Stimulated activated effector memory CD8-positive, alpha-beta T cell treated with anti-CD3 and anti-CD28 coated beads, Interleukin-12 subunit alpha, Interleukin-12 subunit beta, amount 100 ng/mL, for 72 hours (primary cell): ENCODE results near the gene RAP1GAP2.

Experiments used
- ATAC-seq: fragments of 150-1000 bp; cut with Tn5 transposase; 2 replicates; pipeline ENCODE4 v1.10.0; 2021
- DNase-seq, 2 donors: peaks; one replicate each; pipeline ENCODE4 v3.0.0; 2021 to 2022; ENCODE audit warnings: low spot score in 2 of 2
- H3K27ac Mint-ChIP-seq: one replicate; pipeline ENCODE4 v1.8.0; 2022; ENCODE audit warnings: mild to moderate bottlenecking, mixed read lengths
- H3K36me3 Mint-ChIP-seq: one replicate; pipeline ENCODE4 v1.8.0; 2022; ENCODE audit warnings: mild to moderate bottlenecking, mixed read lengths
- H3K4me1 Mint-ChIP-seq: one replicate; pipeline ENCODE4 v1.8.0; 2022; ENCODE audit warnings: mixed read lengths
- H3K4me3 Mint-ChIP-seq: one replicate; pipeline ENCODE4 v1.8.0; 2022; ENCODE audit warnings: mild to moderate bottlenecking, mixed read lengths
- H3K9me3 Mint-ChIP-seq: one replicate; pipeline ENCODE4 v1.8.0; 2022; ENCODE audit warnings: mixed read lengths

Gene RAP1GAP2

DNA sequence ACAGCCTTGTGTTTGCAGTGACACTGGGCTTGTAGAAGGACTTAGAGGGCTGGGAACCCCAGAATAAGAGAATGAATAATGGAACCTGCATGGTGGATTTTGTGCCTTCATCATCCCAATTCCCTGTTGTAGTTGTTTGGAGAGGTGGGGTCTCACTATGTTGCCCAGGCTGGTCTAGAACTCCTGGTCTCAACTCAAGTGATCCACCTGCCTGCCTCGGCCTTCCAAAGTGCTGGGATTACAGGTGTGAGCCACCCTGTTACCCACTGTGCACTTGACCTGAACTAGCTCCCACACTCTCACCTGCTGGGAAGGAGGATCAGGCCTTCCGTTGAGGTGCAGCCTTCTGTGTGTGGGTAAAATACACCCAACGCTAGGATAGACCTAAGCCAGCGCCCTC lies 55.4 kb downstream of the RAP1GAP2 start:
- no peak overlapping the region for H3K4me3 Mint-ChIP-seq
- DNase-seq (no peak), ATAC-seq (no peak)
- H3K27ac Mint-ChIP-seq: no peak overlapping the region
- peaks cover 28% of the 10 kb centered on the region for H3K4me1 Mint-ChIP-seq
- no peaks in the 10 kb centered on the region for H3K9me3 Mint-ChIP-seq
- H3K36me3 Mint-ChIP-seq: no peaks in the 10 kb centered on the region

- Mint-ChIP-seq H3K4me3 (peak overlapping the region; percentile 76), H3K36me3 (no peaks in the 10 kb centered on the region), H3K27ac (no peak overlapping the region), H3K4me1 (peaks cover 34% of the 10 kb centered on the region), H3K9me3 (no peaks in the 10 kb centered on the region)
- no peak for ATAC-seq
- DNase-seq: no peak
Measured at GRCh38 chr17:2852221-2852620, 56.0 kb downstream of the RAP1GAP2 start.

DNA sequence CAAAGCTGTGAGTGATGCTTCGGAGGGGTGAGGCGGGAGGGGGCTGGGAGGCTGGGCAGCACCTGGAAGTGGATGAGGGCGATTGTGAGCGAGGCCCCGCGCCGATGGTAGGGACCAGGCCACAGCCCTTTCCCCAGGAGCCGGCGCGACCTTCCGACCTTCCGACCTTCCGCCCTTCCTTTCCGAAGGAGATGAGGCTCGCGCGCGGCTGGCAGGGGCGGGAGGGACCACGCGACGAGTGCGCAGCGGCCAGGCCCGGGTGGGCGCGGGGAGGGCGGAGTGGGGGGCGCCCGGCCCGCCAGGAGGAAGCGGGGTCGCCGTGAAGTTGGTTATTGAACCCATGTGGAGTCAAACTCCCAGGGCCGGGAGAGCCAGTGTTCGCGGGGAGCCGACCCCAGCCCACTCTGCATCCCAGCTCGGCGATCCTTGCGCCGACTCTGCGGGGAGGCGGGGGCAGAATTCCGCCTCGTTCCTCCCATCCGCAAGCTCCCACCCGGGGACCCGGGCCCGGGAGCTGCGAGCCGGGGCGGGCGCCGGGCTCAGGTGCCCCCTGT lies 56.6 kb downstream of the RAP1GAP2 start:
- Mint-ChIP-seq H3K4me1 (peaks cover 40% of the 10 kb centered on the region), H3K27ac (no peak overlapping the region), H3K9me3 (no peaks in the 10 kb centered on the region), H3K4me3 (peak overlapping the region; percentile 76), H3K36me3 (no peaks in the 10 kb centered on the region)
- ATAC-seq (no peak), DNase-seq (no peak)

DNA sequence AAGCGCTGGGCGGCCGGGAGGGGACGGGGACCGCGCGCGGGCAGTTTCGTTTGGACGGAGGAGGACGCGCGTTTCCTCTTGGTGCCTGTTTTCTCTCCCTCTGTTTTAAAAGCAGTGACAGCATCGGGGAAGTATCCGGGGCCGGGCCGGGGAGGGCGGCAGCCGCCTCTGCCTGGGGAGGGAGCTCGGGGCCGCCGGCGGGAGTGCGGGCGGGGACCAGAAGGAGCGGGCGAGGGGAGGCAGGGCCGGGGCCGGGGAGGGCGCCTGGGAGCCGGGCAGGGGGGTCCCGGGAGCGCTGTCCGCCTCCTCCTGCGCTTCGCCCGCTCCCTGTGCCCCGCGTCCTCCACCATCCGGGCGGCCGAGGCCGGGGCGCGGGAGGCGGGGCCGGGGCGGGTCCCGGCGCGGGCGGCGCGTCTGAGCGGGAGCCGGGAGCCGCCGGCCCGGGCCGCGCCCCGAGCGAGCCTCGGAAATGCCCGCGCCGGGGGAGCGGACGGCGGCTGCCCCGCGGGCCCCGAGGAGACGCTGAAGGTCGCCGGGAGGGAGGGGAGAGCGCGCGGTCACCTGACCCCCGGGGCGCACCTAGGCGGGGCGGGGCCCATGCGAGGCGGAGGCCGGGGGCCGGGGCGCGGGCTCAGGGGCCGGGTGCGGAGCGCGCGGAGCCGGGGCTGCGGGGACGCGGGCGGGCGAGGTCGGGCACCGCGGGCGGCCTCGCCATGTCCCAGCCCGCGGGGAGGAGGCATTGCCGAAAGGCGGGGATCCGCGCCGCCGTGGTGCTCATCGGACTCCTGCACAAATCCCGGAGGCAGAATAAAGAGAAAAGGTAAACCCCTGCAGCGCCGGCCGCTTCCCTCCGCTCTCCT lies 57.3 kb downstream of the RAP1GAP2 start:
- H3K36me3 Mint-ChIP-seq: no peaks in the 10 kb centered on the region
- DNase-seq (peak; percentile 26 to 67), ATAC-seq (peak; percentile 65)
- peaks cover 42% of the 10 kb centered on the region for H3K4me1 Mint-ChIP-seq
- no peak overlapping the region for H3K27ac Mint-ChIP-seq
- H3K4me3 Mint-ChIP-seq: peak overlapping the region; percentile 76
- no peaks in the 10 kb centered on the region for H3K9me3 Mint-ChIP-seq

DNA sequence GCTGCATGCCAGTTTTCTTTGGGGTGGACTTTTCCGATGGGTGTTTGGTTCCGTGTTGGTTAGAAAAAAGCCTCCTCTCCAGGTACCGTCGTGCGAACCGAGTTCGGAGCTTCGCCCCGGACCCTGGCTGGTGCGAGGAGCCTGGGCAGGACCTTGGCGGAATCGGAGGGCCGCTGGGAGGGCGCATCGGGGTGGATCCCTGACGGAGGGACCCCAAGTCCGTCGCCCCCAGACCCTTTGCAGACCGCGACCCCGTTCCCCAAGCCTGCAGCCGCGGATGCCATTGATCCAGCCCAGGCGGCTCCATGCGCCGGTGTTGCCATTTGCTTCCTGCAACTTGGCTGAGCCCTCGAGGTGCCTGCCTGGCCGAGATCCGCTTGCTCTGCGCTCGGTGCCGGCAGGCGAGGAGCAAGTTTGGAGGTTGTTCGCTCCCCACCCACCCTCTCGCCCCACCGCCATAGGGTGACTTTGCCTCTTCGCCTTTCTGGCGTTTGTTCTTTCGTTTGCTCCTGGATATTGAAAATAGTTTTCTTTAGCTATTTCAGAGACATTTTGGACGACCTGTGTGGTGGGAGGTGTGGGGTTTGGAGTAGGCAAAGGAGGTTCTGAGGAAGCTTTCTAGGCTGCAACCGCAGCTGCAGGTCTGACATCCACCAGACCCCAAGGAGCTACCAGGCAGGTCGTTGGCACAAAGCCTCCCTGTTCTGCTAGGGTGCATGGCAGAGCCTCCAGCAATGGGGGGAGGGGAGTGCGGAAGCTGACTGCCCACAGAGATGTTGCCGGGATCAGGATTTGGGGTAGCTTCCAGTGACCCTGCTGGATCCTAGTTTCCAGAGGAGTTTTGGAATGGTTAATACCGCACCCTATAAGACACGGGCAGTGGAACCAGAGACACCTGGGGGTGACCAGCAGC lies 58.2 kb downstream of the RAP1GAP2 start:
- Mint-ChIP-seq H3K36me3 (no peaks in the 10 kb centered on the region), H3K4me1 (peaks cover 36% of the 10 kb centered on the region), H3K9me3 (no peaks in the 10 kb centered on the region), H3K4me3 (peak overlapping the region; percentile 76), H3K27ac (no peak overlapping the region)
- ATAC-seq (peak; percentile 27), DNase-seq (no peak)

GRCh38 chr17:2855063-2855600 lies 58.9 kb downstream of the RAP1GAP2 start:
- ATAC-seq (no peak), DNase-seq (no peak)
- Mint-ChIP-seq H3K9me3 (no peaks in the 10 kb centered on the region), H3K4me3 (peak overlapping the region; percentile 76), H3K27ac (no peak overlapping the region), H3K36me3 (no peaks in the 10 kb centered on the region), H3K4me1 (peaks cover 43% of the 10 kb centered on the region)

GRCh38 chr17:2856727-2857126 lies 60.5 kb downstream of the RAP1GAP2 start:
- no peak for DNase-seq
- Mint-ChIP-seq H3K27ac (peak overlapping the region; percentile 58), H3K36me3 (no peaks in the 10 kb centered on the region), H3K4me1 (peaks cover 51% of the 10 kb centered on the region), H3K9me3 (no peaks in the 10 kb centered on the region), H3K4me3 (no peak overlapping the region)
- no peak for ATAC-seq

DNA sequence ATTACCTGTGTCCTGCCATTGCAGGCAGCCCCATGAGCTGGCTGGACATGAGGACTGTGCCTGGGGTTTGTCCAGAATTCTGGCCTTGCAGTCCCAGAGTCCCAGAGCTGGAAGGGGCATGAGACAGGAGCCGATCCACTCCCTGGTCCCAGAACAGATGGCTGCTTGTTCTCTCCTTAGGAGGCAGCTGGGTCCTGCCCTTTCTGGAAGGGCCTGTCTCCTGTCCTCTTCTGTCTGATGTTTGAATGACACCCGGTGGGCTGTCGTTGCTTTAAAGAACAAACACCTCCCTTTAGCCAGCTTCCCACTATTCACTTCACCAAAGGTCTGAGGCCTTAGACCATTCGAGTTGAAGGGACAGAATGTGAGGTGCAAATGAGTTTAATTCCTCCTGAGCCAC lies 63.8 kb downstream of the RAP1GAP2 start:
- H3K36me3 Mint-ChIP-seq: no peaks in the 10 kb centered on the region
- peaks cover 43% of the 10 kb centered on the region for H3K4me1 Mint-ChIP-seq

DNA sequence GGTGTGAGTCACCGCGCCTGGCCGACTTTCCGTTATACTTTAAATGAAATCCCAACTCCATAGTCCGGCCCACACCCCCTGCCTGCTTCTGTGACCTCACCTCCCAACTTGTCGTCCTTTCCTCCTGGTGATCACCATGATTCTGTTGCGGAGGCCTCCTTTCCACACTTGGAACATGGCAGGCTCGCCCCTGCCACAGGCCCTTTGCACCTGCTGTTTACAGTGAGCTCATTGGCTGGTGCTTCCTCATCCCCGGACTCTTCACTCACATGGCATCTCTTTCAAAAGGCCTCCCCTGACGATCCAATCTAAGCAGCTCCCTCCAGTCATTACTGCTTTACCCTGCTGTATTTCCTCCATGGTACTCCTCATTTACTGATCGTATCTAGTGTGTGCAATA lies 64.6 kb downstream of the RAP1GAP2 start:
- H3K27ac Mint-ChIP-seq: peak overlapping the region; percentile 57
- H3K36me3 Mint-ChIP-seq: no peaks in the 10 kb centered on the region
- ATAC-seq: no peak
- peaks cover 38% of the 10 kb centered on the region for H3K4me1 Mint-ChIP-seq
- no peak overlapping the region for H3K4me3 Mint-ChIP-seq
- no peak for DNase-seq
- H3K9me3 Mint-ChIP-seq: no peaks in the 10 kb centered on the region

More for the DNA sequence above, 63.8 kb downstream of the RAP1GAP2 start:
- Mint-ChIP-seq H3K9me3 (no peaks in the 10 kb centered on the region), H3K4me3 (no peak overlapping the region), H3K27ac (peak overlapping the region; percentile 68)
- DNase-seq: no peak
- no peak for ATAC-seq

GRCh38 chr17:2862197-2862596 lies 66.0 kb downstream of the RAP1GAP2 start:
- no peak overlapping the region for H3K27ac Mint-ChIP-seq
- peaks cover 25% of the 10 kb centered on the region for H3K4me1 Mint-ChIP-seq
- no peaks in the 10 kb centered on the region for H3K36me3 Mint-ChIP-seq

DNA sequence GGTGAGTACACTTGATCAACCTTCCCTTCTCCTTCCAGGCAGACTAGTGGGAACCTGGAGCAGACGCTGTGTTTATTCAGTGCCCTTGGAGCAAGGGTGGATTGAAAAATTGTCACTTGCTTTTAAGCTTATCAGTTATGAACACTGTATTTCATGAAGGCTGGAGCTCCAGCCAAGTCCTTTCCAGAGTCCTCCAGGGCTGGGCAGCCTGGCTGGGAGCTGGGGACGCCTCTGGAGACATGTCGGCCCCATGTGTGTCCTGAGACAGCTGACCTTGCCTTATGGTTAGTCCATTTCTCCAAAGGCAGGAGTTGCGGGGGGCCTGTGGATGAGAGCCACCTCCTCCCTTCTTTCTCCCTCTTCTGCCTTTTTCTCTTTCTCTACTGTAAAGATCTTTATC lies 67.0 kb downstream of the RAP1GAP2 start:
- Mint-ChIP-seq H3K9me3 (no peaks in the 10 kb centered on the region), H3K36me3 (no peaks in the 10 kb centered on the region), H3K4me1 (peaks cover 20% of the 10 kb centered on the region), H3K4me3 (no peak overlapping the region), H3K27ac (peak overlapping the region; percentile 12)
- ATAC-seq (no peak), DNase-seq (no peak)

More at GRCh38 chr17:2862197-2862596, 66.0 kb downstream of the RAP1GAP2 start:
- Mint-ChIP-seq H3K4me3 (no peak overlapping the region), H3K9me3 (no peaks in the 10 kb centered on the region)
- ATAC-seq (no peak), DNase-seq (no peak)

- H3K4me3 Mint-ChIP-seq: no peak overlapping the region
- peaks cover 14% of the 10 kb centered on the region for H3K4me1 Mint-ChIP-seq
- no peaks in the 10 kb centered on the region for H3K9me3 Mint-ChIP-seq
- peak overlapping the region; percentile 9 for H3K27ac Mint-ChIP-seq
- DNase-seq (no peak), ATAC-seq (no peak)
- H3K36me3 Mint-ChIP-seq: no peaks in the 10 kb centered on the region
Measured at GRCh38 chr17:2865228-2865627, 69.0 kb downstream of the RAP1GAP2 start.

- DNase-seq: no peak
- peak; percentile 43 for ATAC-seq
- H3K4me1 Mint-ChIP-seq: peaks cover 12% of the 10 kb centered on the region
- H3K27ac Mint-ChIP-seq: no peak overlapping the region
- H3K4me3 Mint-ChIP-seq: peak overlapping the region; percentile 21
- no peaks in the 10 kb centered on the region for H3K36me3 Mint-ChIP-seq
- no peaks in the 10 kb centered on the region for H3K9me3 Mint-ChIP-seq
Measured at GRCh38 chr17:2867441-2868424, 71.5 kb downstream of the RAP1GAP2 start.

- Mint-ChIP-seq H3K36me3 (no peaks in the 10 kb centered on the region), H3K4me3 (no peak overlapping the region), H3K9me3 (no peaks in the 10 kb centered on the region)
Measured at GRCh38 chr17:2869604-2870003, 73.4 kb downstream of the RAP1GAP2 start.

More at GRCh38 chr17:2869604-2870003, 73.4 kb downstream of the RAP1GAP2 start:
- ATAC-seq (no peak), DNase-seq (no peak)
- Mint-ChIP-seq H3K4me1 (peaks cover 18% of the 10 kb centered on the region), H3K27ac (no peak overlapping the region)
